Keratinocyte (primary cell): ENCODE results near the gene ZBTB21. TPM values are rescaled to one million over a fixed set of nuclear protein-coding genes. Genes with fewer than 3 reads are reported as not detected.

Source experiments
- DNase-seq: peaks from one replicate; pipeline ENCODE4 v3.0.0-alpha.2; 2011; ENCODE audit warnings: low read depth, missing footprints, low spot score
- FAIRE-seq: peaks from 2 replicates; lab custom pipeline; 2011; peaks lifted over from hg19 to GRCh38; lab: Jason Lieb, UNC
- H2AFZ ChIP-seq: 2 replicates; pipeline ENCODE4 v1.6.0; 2012; ENCODE audit warnings: low read length, control low read depth, inconsistent platforms; ENCODE audit not compliant: control insufficient read depth
- H3K27ac ChIP-seq: 2 replicates; pipeline ENCODE4 v1.5.1; 2011; ENCODE audit warnings: low read length; ENCODE audit not compliant: control insufficient read depth, insufficient read depth
- H3K27me3 ChIP-seq: 3 replicates; pipeline ENCODE4 v1.6.0; 2011; ENCODE audit warnings: low read length; ENCODE audit not compliant: control insufficient read depth, insufficient read depth; ENCODE audit errors: extremely low read depth
- H3K36me3 ChIP-seq, 2 experiments: 2 replicates in 1 of 2; 3 replicates in 1 of 2; pipeline ENCODE4 v1.5.1; 2011; ENCODE audit warnings: low read length in 2 of 2, mild to moderate bottlenecking in 1 of 2; ENCODE audit not compliant: control insufficient read depth in 2 of 2, insufficient read depth in 2 of 2; ENCODE audit errors: extremely low read depth in 1 of 2
- H3K4me1 ChIP-seq: 3 replicates; pipeline ENCODE4 v1.5.1; 2011; ENCODE audit warnings: low read length; ENCODE audit not compliant: control insufficient read depth, insufficient read depth; ENCODE audit errors: extremely low read depth
- H3K4me2 ChIP-seq: 3 replicates; pipeline ENCODE4 v1.6.0; 2011; ENCODE audit warnings: low read depth, low read length; ENCODE audit not compliant: control insufficient read depth, insufficient read depth; ENCODE audit errors: extremely low read depth
- H3K4me3 ChIP-seq, 3 experiments: fragments of 200-600 bp in 1 of 3; sonication (generic) in 1 of 3; 2 replicates in 2 of 3; 3 replicates in 1 of 3; pipeline ENCODE4 v1.5.1; 2011 to 2016; ENCODE audit warnings: low read length in 3 of 3, mild to moderate bottlenecking in 3 of 3, control low read depth in 2 of 3, inconsistent platforms in 1 of 3, low read depth in 1 of 3, mixed read lengths in 1 of 3, mixed run types in 1 of 3, moderate library complexity in 1 of 3; ENCODE audit not compliant: control insufficient read depth in 2 of 3, insufficient read depth in 2 of 3; ENCODE audit errors: extremely low read depth in 1 of 3
- H3K79me2 ChIP-seq: 2 replicates; pipeline ENCODE4 v1.6.0; 2012; ENCODE audit warnings: low read length; ENCODE audit not compliant: control insufficient read depth, insufficient read depth
- H3K9ac ChIP-seq: 3 replicates; pipeline ENCODE4 v1.6.0; 2011; ENCODE audit warnings: low read length; ENCODE audit not compliant: control insufficient read depth, insufficient read depth; ENCODE audit errors: extremely low read depth
- H3K9me1 ChIP-seq: 3 replicates; pipeline ENCODE4 v1.6.0; 2011; ENCODE audit warnings: low read length; ENCODE audit not compliant: control insufficient read depth, insufficient read depth; ENCODE audit errors: extremely low read depth
- H3K9me3 ChIP-seq: 2 replicates; pipeline ENCODE4 v1.5.1; 2012; ENCODE audit warnings: low read depth, low read length; ENCODE audit not compliant: control insufficient read depth
- H4K20me1 ChIP-seq: 3 replicates; pipeline ENCODE4 v1.6.0; 2011; ENCODE audit warnings: low read length; ENCODE audit not compliant: control insufficient read depth, insufficient read depth; ENCODE audit errors: extremely low read depth
- CTCF ChIP-seq, 3 experiments: IDR thresholded peaks in 1 of 3; conservative IDR thresholded peaks in 1 of 3; optimal IDR thresholded peaks in 1 of 3; 2 replicates in 2 of 3; 3 replicates in 1 of 3; pipeline versions ENCODE3 to v1.5.1; 2011; ENCODE audit warnings: low read length in 3 of 3, mild to moderate bottlenecking in 3 of 3, moderate library complexity in 2 of 3, control low read depth in 1 of 3, inconsistent platforms in 1 of 3; ENCODE audit not compliant: insufficient read depth in 2 of 3; ENCODE audit errors: extremely low read depth in 1 of 3
- EZH2 ChIP-seq: IDR thresholded peaks from one replicate; pipeline ENCODE4 v1.6.1; 2012; ENCODE audit warnings: inconsistent platforms, mild to moderate bottlenecking, low read length, moderate library complexity
- dilution Hi-C: fragments of 300-500 bp; cut with MboI; formaldehyde crosslinking; loops from one replicate; pipeline ENCODE4 v1.7.0; 2020; ENCODE audit warnings: low sequenced_read_pairs; ENCODE audit not compliant: extremely low pct_ligation_motif_present
- polyA plus RNA-seq, 5 experiments: library from polyadenylated mRNA; depleted of rRNA in 3 of 5; stranded (reverse) in 3 of 5; stranded (forward) in 1 of 5; unstranded in 1 of 5; fragments of >200 nt; gene quantifications; 1 replicate in 1 of 5; 2 replicates in 3 of 5; 3 replicates in 1 of 5; pipeline versions ENCODE4 v1.2.1 to v1.2.3, GENCODE V29; 2011 to 2012; ENCODE audit warnings: missing spikeins in 2 of 5, low read depth in 1 of 5, low replicate concordance in 1 of 5

The ZBTB21 gene
- polyA plus RNA-seq, 1 donor (not counting 4 experiments of a cell fraction or from before 2014, with no cell fraction given), result 9.5 TPM

GRCh38 chr21:42009018-42009830 is 936 bp downstream of the ZBTB21 start:
- FAIRE-seq (no peak), DNase-seq (no peak)
- H3K36me3 ChIP-seq, result peaks cover 0 to 10% of the 10 kb centered on the region in 2 experiments
- no peaks in the 10 kb centered on the region for H4K20me1 ChIP-seq
- H3K79me2 ChIP-seq, result peaks cover 43% of the 10 kb centered on the region
- H3K9me3 ChIP-seq, result no peaks in the 10 kb centered on the region
- no peaks in the 10 kb centered on the region for H3K9me1 ChIP-seq
- peak overlapping the region; percentile 71 to 81 (median 78) for H3K4me3 ChIP-seq
- H3K27me3 ChIP-seq, result no peaks in the 10 kb centered on the region
- peak in 1 of 3 experiments; percentile 40 for TF ChIP-seq CTCF (optimal IDR thresholded peaks at IDR 0.05 in 1 of 3, IDR thresholded peaks at IDR 0.05 in 1 of 3, conservative IDR thresholded peaks at IDR 0.05 in 1 of 3; ENCODE audit: extremely low read depth in 1 of 3, insufficient read depth in 2 of 3, low read length in 3 of 3)
- TF ChIP-seq EZH2, result no peak
- H3K9ac ChIP-seq, result peak overlapping the region; percentile 90
- no peak overlapping the region for H2AFZ ChIP-seq
- H3K4me2 ChIP-seq, result peak overlapping the region; percentile 72
- peaks cover 23% of the 10 kb centered on the region for H3K4me1 ChIP-seq
- dilution Hi-C loops, result no loop called here
- peak overlapping the region; percentile 95 for H3K27ac ChIP-seq

- FAIRE-seq (no peak), DNase-seq (no peak)
- dilution Hi-C loops, result no loop called here
- Histone ChIP-seq H4K20me1 (no peaks in the 10 kb centered on the region), H3K4me3 (no peak overlapping the region), H3K9me1 (no peaks in the 10 kb centered on the region), H3K79me2 (peaks cover 43% of the 10 kb centered on the region), H3K4me2 (no peak overlapping the region), H3K9ac (no peak overlapping the region), H3K27ac (no peak overlapping the region), H3K4me1 (peaks cover 28% of the 10 kb centered on the region), H3K9me3 (no peaks in the 10 kb centered on the region), H2AFZ (no peak overlapping the region), H3K36me3 (peaks cover 0 to 10% of the 10 kb centered on the region in 2 experiments), H3K27me3 (no peaks in the 10 kb centered on the region)
- TF ChIP-seq EZH2, result no peak
- TF ChIP-seq CTCF (optimal IDR thresholded peaks at IDR 0.05 in 1 of 3, IDR thresholded peaks at IDR 0.05 in 1 of 3, conservative IDR thresholded peaks at IDR 0.05 in 1 of 3; ENCODE audit: extremely low read depth in 1 of 3, insufficient read depth in 2 of 3, low read length in 3 of 3), result no peak
Observed at GRCh38 chr21:42007356-42007940, 2.7 kb downstream of the ZBTB21 start.
